ENCODE measurements around the gene KRTAP10-12.

DNA sequence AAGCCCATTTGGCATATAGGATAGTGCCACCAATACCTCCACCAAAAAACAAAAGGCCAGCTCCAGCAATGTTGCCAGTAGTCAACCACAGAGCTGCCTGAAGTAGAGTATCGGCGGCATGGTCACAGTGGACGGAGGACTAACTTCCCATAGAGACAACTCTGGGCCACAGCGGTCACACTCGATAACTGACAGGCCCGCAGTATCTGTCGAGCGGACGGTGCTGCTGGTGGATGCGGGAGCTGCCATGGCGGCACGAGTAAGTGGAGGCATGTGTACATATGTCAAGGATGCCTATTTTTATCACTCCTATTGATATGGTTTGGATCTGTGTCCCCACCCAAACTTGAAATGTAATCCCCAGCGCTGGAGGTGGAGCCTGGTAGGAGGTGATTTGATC, 19.1 kb upstream of the KRTAP10-12 start:
- TF ChIP-seq SP1 (IDR thresholded peaks at IDR 0.05; ENCODE audit: low read depth, low read length) (no peak), EZH2 (IDR thresholded peaks at IDR 0.05; ENCODE audit: borderline replicate concordance, control insufficient read depth, low read depth, low read length) (no peak), SIN3A (IDR thresholded peaks at IDR 0.05; ENCODE audit: low read depth, low read length) (no peak), CHD1 (IDR thresholded peaks at IDR 0.05; ENCODE audit: low read depth, low read length) (no peak), TCF12 (IDR thresholded peaks at IDR 0.05; ENCODE audit: low read depth, low read length) (no peak), NFIC (IDR thresholded peaks at IDR 0.05; ENCODE audit: low read depth, low read length) (no peak), POLR2AphosphoS2 (IDR thresholded peaks at IDR 0.05; ENCODE audit: low read depth, low read length) (no peak), ZBED1 (IDR thresholded peaks at IDR 0.05; ENCODE audit: borderline replicate concordance) (no peak), SIX5 (IDR thresholded peaks at IDR 0.05; ENCODE audit: low read depth, low read length, severe bottlenecking) (no peak), CHD2 (IDR thresholded peaks at IDR 0.05; ENCODE audit: borderline replicate concordance, low read depth, low read length) (no peak), STAT3 (IDR thresholded peaks at IDR 0.05; ENCODE audit: low read depth, low read length) (no peak)
- TF ChIP-seq, protein P1, sequence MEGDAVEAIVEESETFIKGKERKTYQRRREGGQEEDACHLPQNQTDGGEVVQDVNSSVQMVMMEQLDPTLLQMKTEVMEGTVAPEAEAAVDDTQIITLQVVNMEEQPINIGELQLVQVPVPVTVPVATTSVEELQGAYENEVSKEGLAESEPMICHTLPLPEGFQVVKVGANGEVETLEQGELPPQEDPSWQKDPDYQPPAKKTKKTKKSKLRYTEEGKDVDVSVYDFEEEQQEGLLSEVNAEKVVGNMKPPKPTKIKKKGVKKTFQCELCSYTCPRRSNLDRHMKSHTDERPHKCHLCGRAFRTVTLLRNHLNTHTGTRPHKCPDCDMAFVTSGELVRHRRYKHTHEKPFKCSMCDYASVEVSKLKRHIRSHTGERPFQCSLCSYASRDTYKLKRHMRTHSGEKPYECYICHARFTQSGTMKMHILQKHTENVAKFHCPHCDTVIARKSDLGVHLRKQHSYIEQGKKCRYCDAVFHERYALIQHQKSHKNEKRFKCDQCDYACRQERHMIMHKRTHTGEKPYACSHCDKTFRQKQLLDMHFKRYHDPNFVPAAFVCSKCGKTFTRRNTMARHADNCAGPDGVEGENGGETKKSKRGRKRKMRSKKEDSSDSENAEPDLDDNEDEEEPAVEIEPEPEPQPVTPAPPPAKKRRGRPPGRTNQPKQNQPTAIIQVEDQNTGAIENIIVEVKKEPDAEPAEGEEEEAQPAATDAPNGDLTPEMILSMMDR (IDR thresholded peaks at IDR 0.05 in 2 of 3, conservative IDR thresholded peaks at IDR 0.05 in 1 of 3; ENCODE audit: control insufficient read depth in 2 of 3, extremely low read depth in 1 of 3, insufficient read depth in 1 of 3, low read depth in 3 of 3, low read length in 3 of 3): no peak
